Measurements from ENCODE around the gene CDK2AP2. TPM values are rescaled to one million over a fixed set of nuclear protein-coding genes. Genes with fewer than 3 reads are reported as not detected.
"Not testable (repeated sequence)": the region's sequence is repeated elsewhere in the genome, so short reads cannot be mapped to it uniquely, and the experiment has no call there.

CDK2AP2 gene
- polyA plus RNA-seq, 3 donors: 37.7 to 69.5 (median 52.5) TPM

DNA sequence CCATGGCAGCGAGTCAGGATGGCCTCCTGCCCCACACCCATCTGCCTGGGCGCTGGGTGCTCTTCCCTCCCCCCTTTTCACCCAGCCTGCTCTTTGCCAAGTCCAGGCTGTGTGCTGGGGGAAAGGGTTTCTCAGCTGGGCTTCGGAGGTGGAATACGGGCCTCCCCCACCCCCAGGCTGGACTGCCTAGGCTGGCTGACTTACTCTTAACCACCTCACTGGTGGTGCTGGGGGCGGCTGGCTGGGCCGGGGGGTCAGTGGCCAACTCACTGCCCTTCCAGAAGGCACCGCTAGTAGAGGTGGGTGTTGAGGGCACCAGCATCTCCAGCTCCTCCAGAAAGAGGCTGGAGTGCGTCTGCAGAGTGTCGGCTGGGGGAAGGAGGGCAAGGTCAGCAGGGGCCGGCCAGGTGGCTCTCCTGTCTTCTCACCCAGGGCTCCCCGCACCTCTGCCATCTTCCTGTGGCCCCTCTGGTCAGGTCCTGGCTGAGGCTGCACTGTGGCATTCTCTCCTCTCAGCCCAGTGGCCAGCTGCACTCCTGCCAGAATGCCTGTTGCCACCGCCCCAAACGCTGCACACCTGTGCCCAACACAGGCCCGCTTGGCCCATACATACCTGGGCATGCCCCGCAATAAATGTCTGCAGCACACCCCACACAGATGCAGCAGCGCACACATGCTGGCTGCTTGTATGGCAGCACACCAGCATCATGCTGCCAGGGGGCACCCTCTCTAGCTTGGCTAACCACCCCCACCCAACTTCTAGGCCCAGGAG is 12.5 kb downstream of the CDK2AP2 start:
- DNase-seq (ENCODE audit: extremely low read depth in 1 of 11, low read depth in 9 of 11, low spot score in 4 of 11): no peak

DNA sequence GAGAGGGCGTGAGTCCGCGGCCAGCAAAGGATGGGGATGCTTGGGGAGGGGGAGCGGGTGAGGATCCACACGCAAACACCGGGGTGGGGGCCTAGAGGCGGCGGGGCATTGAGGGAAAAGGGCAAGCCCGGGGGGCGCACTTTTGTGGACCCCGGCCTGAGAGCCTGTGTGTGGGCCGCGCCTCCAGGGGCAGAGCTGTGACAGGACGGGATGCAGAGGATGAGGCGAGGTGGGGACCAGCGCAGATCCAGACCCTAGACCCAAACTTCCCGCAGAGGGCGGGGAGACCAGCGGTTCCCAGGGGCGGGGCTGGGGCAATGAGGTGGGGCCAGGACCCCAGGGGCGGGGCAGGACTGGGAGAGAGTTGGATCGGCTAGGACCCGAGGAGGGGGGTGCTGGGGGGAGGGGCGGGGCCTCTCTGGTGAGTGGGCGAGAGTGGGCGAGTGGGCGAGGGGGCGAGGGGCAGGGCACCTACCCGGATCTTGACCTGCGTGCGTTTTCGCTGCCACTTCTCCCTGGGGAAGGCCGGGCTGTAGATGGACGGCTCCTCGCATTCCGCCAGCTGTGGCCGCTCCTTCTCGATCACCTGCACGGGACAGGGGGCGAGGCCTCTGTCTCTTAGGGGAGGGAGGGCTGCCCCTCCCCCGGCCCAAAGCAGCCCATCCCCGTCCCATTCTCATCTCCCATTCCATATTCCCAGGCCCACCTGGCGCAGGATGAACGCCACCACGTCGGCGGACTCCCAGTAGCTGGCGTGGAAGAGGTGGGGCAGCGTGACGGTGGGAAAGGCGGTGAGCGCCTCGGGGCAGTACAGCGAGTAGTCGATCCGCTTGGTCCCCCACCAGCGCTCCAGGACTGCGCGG is 13.4 kb downstream of the CDK2AP2 start:
- DNase-seq (ENCODE audit: extremely low read depth in 1 of 11, low read depth in 9 of 11, low spot score in 4 of 11): no peak

DNA sequence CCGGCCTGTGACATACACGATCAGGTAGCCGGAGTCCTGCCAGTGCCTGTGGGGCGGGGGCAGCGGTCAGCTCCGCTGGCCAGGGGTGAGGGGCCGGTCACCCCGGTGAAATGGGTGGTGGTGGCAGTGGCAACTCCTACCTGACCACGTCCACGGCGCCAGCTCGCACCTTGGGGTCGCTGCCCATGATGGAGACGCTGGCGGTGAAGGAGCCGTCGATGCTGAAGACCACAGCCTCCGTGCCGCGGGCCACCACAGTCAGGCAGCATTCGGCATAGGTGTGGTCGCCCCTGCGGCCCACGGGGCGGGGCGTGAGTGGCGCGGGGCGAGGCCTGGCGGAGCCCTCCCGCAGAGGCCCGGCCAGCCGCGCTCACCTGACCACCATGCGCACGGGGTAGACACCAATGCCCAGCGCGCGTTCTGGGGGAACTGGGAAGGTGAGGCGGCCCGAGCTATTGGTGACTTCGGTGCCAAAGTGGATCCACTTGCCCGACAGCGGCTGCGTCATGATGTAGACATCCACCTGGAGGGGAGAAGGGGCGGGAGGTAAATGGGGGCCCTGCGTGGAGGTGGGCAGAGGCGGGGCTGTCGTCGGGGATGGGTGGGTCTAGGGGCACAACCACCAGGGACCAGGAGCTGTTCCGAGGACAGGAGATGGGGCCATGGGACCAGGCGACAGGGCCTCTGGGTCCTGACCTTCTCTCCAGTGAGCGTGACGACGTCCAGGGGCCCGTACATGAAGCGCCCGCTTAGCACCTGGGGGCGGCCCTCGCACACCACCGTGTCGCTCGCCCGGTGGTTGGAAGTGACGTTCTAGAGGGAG is 14.2 kb downstream of the CDK2AP2 start:
- no peak for DNase-seq (ENCODE audit: extremely low read depth in 1 of 11, low read depth in 9 of 11, low spot score in 4 of 11)

DNA sequence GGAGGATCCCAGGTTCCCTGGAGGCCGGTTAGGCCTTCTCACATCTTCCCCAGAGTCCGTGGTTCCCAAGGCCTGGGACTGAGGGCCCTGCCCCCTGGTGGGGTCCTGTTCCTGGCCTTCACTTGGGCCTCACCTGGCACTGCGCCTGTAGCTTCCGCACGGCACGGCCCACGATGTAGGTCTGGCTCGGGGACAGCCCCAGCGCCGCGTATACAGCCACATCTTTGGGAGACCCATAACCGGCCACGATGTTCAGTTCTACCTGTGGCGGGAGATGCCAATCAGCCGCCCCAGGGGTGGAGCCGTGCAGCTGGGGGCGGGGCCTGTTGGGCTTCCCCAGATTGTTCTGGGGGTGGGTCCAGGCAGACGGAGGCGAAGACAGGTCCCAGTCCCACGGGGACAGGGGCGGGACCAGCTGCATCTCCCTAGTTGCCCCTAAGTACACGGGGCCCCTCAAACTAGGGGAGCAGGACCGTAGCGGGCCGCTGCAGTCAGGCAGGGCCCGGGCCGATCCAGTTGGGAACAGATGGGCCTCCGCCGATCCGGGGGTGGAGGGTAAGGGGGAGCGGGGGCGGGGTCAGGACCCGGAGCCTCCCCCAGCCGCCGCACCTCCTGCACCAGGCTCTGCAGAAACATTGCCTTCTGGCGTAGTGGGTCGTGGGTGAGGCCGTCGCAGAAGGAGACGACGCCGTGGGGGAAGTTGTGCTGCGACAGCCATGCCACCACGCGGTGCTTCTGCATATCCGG is 15.0 kb downstream of the CDK2AP2 start:
- DNase-seq (ENCODE audit: extremely low read depth in 1 of 11, low read depth in 9 of 11, low spot score in 4 of 11): no peak

DNA sequence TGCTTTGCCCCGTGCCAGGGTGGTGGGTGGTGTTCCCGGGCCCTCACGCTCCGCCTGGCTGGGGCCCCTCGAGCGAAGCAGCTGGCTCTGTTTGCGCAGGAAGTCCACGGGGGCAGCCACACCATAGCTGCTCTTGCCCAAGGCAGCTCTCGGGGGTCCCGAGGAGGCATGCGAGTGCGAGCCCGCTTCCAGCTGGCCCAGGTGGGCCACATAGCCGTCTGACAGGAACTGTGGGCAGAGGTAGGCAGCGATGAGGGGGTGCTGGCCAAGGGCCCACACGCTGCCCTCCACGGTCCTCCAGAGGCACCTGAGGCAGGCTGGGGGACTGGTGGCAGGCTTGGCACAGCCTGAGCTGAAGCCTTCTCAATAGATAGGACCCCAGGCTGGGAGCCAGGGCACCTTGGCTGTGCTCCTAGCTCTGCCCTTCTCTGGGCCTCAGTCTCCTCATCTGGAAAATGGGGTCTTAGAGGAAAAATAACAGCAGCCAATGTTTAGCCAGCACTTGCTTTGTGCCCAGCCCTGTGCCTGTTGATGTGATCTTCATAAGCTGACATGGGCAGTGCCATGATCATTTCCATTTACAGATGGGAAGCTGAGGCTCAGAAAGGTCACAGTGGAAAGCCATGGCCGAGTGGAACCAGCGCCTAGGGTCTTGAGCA is 15.8 kb downstream of the CDK2AP2 start:
- no peak for DNase-seq (ENCODE audit: extremely low read depth in 1 of 11, low read depth in 9 of 11, low spot score in 4 of 11)

DNA sequence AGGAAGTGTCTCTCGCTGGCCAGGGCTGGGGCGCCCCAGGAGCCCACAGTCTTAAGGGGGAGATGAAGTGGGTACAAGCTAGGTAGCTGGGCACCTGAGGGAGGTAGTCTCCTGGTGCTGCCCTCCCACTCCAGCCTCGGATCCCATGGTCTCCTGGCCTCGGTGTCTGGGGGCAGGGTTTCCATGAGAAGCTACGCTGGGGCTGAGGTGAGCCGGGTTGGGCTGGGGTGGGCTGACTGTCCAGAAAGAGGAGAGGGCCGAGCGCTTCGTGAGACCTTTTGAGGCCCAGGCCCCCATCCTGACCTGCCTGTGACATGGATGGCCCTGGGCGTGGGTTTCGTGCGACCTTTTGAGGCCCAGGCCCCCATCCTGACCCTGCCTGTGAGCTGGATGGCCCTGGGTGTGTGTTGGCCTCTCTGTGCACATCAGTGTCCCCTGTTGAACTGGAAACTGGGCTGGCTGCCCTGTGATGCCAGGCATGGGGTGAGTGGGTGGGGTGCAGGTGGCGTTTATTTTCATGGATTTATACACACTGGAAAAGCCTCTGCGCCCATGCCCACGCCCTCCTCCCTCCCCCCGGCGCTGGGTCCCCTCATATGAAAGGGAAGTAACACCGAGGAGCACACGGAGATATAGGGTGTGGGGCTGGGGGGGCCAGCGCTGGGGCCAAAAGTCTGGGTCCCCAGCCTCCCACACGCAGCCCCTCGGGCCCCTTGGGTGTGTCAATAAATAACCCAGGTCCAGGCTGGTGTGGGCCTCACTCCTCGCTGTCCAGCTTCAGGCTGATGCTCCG is 16.5 kb downstream of the CDK2AP2 start:
- no peak for DNase-seq (ENCODE audit: extremely low read depth in 1 of 11, low read depth in 9 of 11, low spot score in 4 of 11)

DNA sequence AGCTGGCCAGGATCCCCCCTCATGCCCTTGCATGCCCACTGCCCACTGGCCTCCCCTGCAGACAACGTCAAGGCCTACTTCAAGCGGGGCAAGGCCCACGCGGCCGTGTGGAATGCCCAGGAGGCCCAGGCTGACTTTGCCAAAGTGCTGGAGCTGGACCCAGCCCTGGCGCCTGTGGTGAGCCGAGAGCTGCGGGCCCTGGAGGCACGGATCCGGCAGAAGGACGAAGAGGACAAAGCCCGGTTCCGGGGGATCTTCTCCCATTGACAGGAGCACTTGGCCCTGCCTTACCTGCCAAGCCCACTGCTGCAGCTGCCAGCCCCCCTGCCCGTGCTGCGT is 17.3 kb downstream of the CDK2AP2 start:
- no peak for DNase-seq (ENCODE audit: extremely low read depth in 1 of 11, low read depth in 9 of 11, low spot score in 4 of 11)

DNA sequence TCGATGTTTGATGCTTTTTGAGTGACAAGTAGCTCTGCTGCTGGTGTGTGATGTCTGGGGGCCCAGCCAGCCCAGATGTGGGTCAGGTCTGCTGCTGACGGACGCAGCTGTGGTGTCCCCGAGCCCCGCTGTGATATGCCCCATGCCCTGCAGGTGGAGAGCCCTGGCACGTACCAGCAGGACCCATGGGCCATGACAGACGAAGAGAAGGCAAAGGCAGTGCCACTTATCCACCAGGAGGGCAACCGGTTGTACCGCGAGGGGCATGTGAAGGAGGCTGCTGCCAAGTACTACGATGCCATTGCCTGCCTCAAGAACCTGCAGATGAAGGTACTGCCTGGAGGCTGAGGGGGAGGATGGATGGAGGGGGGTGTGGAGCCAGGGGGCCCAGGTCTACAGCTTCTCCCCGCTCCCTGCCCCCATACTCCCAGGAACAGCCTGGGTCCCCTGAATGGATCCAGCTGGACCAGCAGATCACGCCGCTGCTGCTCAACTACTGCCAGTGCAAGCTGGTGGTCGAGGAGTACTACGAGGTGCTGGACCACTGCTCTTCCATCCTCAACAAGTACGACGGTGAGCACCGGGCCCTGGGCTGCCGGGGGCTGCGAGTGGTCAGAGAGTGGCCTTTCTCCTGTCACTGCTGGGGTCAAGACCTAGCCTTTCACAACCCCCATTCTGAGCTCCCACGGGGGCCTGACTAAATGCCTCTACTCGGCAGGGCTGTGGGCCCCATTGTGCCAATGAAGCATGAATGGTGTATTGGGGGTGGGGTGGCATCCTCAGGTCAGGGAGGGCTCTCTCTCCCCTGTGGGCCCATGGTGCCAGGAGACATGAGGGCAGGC is 17.9 kb downstream of the CDK2AP2 start:
- DNase-seq (ENCODE audit: extremely low read depth in 1 of 11, low read depth in 9 of 11, low spot score in 4 of 11): no peak

DNA sequence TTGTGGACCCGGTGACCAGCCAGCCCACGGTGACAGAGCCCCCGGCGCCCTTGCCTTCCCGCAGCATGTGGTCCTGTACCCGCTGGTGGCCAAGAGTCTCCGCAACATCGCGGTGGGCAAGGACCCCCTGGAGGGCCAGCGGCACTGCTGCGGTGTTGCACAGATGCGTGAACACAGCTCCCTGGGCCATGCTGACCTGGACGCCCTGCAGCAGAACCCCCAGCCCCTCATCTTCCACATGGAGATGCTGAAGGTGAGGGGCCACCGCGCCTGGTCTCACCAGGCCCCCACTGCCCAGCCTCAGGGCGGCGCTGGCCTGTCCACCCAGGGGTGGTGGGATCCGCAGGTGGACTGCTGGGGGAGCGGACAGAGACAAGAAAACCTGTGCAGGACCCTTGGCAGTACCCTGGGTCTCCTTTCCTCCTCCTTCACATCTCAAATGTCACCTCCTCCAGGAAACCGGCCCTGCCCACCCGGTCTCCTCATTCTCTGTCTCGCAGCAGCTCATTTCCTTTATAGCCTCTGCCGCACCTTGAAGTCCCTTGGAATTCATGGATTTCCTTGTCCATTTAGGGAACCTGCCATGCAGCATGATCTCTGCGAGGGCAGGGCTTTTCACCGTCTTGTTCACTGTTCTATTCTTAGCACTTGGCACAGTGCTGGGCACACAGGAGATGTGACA is 18.6 kb downstream of the CDK2AP2 start:
- no peak for DNase-seq (ENCODE audit: extremely low read depth in 1 of 11, low read depth in 9 of 11, low spot score in 4 of 11)

DNA sequence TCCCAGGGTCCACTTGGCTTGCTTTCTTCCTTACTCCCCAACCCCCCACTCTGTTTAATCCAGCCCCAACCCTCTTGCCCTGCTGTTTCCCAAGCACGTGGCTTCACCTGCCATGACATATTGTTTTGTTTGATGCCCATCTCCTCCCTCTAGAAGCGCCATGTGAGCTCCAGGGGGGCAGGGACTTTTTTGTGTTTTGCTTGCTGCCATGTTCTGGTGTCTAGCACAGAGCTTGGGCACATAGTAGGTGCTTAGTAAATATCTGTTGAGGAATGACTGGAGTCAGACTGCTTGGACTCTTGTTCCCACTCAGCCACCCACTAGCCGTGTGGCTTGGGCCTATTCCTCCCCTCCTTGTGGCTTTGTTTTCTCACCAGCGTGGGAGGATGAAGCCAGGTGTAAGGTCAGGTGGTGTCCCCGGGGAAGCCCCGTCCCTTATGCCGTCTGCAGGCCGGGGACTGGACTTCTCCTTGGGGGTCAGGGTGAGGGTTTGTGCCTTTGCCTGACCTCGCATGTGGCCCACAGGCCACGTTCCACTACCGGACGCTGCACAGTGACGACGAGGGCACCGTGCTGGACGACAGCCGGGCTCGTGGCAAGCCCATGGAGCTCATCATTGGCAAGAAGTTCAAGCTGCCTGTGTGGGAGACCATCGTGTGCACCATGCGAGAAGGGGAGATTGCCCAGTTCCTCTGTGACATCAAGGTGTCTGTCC is 21.3 kb downstream of the CDK2AP2 start:
- no peak for DNase-seq (ENCODE audit: extremely low read depth in 1 of 11, low read depth in 9 of 11, low spot score in 4 of 11)

DNA sequence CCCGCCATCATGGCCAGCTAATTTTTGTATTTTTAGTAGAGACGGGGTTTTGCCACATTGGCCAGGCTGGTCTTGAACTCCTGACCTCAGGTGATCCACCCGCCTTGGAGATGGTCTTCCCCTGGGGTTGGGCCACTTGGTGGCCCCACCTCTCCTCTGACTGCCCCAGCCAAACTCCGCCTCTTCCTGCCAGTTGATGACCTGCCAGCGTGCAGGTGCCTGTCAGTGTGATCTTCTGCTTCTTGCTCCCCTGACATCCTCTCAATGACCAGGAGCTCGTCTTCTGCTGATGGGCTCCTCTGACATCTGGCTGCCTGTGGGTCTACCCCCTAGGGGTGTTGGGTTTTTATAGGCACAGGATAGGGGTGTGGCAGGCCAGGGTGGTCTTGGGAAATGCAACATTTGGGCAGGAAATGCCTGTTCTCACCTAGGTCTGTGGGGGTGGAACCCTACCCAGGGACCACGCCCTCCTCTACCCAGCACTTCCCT is 22.0 kb downstream of the CDK2AP2 start:
- not testable (repeated sequence) for DNase-seq (ENCODE audit: extremely low read depth in 1 of 11, low read depth in 9 of 11, low spot score in 4 of 11)

DNA sequence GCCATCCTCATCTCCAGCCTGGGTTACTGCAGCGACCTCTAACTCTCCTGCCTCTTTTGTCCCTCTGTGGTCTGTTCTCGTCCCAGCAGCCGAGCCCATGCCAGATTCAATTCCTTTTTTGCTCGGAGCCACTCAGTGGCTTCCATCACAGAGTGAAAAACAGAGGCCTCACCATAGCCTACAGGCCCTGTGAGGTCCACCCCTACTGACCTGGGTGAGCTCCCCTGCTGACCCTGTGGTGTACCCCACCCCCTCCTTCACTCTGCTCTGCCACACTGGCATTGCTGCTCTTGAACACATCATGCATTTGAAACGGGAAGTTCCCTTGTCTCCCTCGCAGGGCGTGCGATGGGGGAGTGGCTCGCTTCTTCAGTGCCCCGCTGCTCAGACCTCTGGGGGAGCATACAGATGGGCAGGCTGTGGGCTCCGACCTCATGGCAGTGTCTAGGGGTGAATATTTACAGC is 23.1 kb downstream of the CDK2AP2 start:
- no peak for DNase-seq (ENCODE audit: extremely low read depth in 1 of 11, low read depth in 9 of 11, low spot score in 4 of 11)

DNA sequence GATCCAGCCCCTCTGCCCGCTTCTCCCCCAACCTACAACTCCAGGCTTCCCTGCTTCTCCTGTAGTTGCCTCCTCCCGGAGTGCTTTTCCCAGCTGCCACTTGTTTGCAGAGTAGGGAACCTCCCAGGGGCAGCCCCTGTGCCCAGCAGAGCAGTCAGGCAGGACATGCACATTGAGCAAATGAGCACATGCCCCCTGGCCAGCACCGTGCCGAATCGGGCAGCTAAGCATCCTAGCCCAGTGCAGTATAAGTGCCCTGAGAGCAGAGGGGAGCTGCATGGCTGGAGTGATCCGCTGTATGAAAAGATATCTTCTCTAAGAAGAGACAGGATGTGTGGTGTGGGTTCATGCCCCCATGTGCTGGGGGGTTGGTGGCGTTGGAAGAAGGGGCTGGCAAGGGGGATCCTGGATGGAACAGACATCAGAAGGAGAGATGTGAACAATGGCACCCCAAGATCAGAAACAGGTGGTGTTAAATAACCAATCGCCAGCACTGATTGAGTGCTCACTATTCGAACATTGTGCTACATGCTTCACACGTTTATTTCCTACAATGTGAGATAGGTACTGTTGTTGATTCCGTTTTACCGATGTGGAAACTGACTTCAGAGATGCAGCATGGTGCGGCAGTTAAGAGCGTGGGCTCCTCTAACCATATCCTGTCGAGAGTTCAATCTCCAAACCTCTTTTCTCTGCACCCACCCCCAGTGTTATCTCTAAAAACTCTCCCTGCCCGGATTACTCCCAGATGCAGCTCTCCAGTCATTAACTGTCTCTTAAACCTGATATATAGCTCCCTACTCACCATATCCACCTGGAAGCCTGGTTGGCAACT is 23.9 kb downstream of the CDK2AP2 start:
- no peak for DNase-seq (ENCODE audit: extremely low read depth in 1 of 11, low read depth in 9 of 11, low spot score in 4 of 11)

Data from renal cortex interstitium (tissue), 11 donors.